Right cardiac atrium (tissue), 5 donors: Measurements from ENCODE around the gene TADA2A. TPM values are rescaled to one million over a fixed set of nuclear protein-coding genes. Genes with fewer than 3 reads are reported as not detected.
"Not testable (repeated sequence)": the region's sequence is repeated elsewhere in the genome, so short reads cannot be mapped to it uniquely, and the experiment has no call there.

ENCODE experiments used
- ATAC-seq, 2 donors: fragments of 200-7000 bp; cut with Tn5 transposase; one replicate each; pipeline versions ENCODE4 v1.8.0 to v1.9.1; 2020; ENCODE audit warnings: moderate library complexity in 2 of 2, mild to moderate bottlenecking in 1 of 2
- DNase-seq, 3 donors: peaks; one replicate each; pipeline ENCODE4 v3.0.0-alpha.2; 2020
- H3K27ac ChIP-seq: one replicate; pipeline ENCODE4 v1.5.1; 2013; ENCODE audit warnings: mild to moderate bottlenecking, low read length, control low read depth, moderate library complexity
- H3K27me3 ChIP-seq: one replicate; pipeline ENCODE4 v1.6.1; 2013; ENCODE audit not compliant: control insufficient read depth, insufficient read depth
- H3K4me1 ChIP-seq: one replicate; pipeline ENCODE4 v1.6.1; 2013; ENCODE audit warnings: low read length; ENCODE audit not compliant: control insufficient read depth, insufficient read depth
- H3K4me3 ChIP-seq: one replicate; pipeline ENCODE4 v1.5.1; 2013; ENCODE audit warnings: low read length, control low read depth
- H3K9me3 ChIP-seq: one replicate; pipeline ENCODE4 v1.6.1; 2013; ENCODE audit warnings: low read length; ENCODE audit not compliant: control insufficient read depth
- WGBS: extraction: QIAGEN DNeasy Blood & Tissue Kit; methylation state at CpG from one replicate; pipeline ENCODE4 v1.1.7; 2013; 5-methylcytosine and 5-hydroxymethylcytosine counted together
- intact Hi-C, 4 donors: fragments of 100-400 bp; cut with DNase I; formaldehyde crosslinking; loops; one replicate each; pipeline versions ENCODE4 v1.11.0 to v1.14.0; 2022 to 2023
- polyA plus RNA-seq: library from polyadenylated mRNA; stranded (reverse); fragments of 200-250 nt; gene quantifications from one replicate; pipeline ENCODE4 v1.2.3, GENCODE V29; 2013
- total RNA-seq, 4 donors: library from RNA; stranded (reverse); fragmentation: NEBNext Ultra II Directional; extraction: Animal tissue kit (Norgen Biotek cat#: 25700); gene quantifications; one replicate each; pipeline ENCODE4 v1.2.1, GENCODE V29; 2021
- donor health status: healthy with polysubstance abuse.
- donor health status: DM: no; HTN: yes; CAD: no.
- donor health status: DM: no; HTN: no; CAD: no.
- donor health status: DM: no; HTN: yes; CAD: no; lungs with severe emphysema.
- donor health status: DM: yes; HTN: yes; CAD: no.

TADA2A gene
- total and polyA plus RNA-seq, 5 donors, result 6.2 to 18.0 (median 14.1) TPM

- Histone ChIP-seq H3K4me1 (peaks cover 2% of the 10 kb centered on the region), H3K27me3 (no peaks in the 10 kb centered on the region), H3K9me3 (no peaks in the 10 kb centered on the region), H3K4me3 (no peak overlapping the region), H3K27ac (no peak overlapping the region)
- ATAC-seq (no peak), DNase-seq (no peak)
- intact Hi-C loops, result no loop called here
- WGBS, result 93% methylated on average over 2 of the region's 2 CpGs
These were observed 86.8 kb downstream of the TADA2A start for GRCh38 chr17:37493249-37494027.

GRCh38 chr17:37494401-37494831 is 87.7 kb downstream of the TADA2A start:
- intact Hi-C loops, result no loop called here
- Histone ChIP-seq H3K4me3 (no peak overlapping the region), H3K27ac (no peak overlapping the region), H3K4me1 (peaks cover 2% of the 10 kb centered on the region), H3K27me3 (no peaks in the 10 kb centered on the region), H3K9me3 (no peaks in the 10 kb centered on the region)
- DNase-seq, result no peak
- no peak for ATAC-seq
- 77% methylated on average over 3 of the region's 3 CpGs for WGBS

GRCh38 chr17:37494971-37495370 is 88.3 kb downstream of the TADA2A start:
- ATAC-seq (no peak), DNase-seq (no peak)
- Histone ChIP-seq H3K4me3 (no peak overlapping the region), H3K27me3 (no peaks in the 10 kb centered on the region), H3K4me1 (peaks cover 2% of the 10 kb centered on the region), H3K9me3 (no peaks in the 10 kb centered on the region), H3K27ac (no peak overlapping the region)
- WGBS, result 73% methylated on average over 8 of the region's 8 CpGs
- intact Hi-C loops, result no loop called here

- Histone ChIP-seq H3K4me1 (no peaks in the 10 kb centered on the region), H3K27ac (no peak overlapping the region), H3K27me3 (no peaks in the 10 kb centered on the region), H3K4me3 (no peak overlapping the region), H3K9me3 (no peaks in the 10 kb centered on the region)
- no peak for ATAC-seq
- intact Hi-C loops, result no loop called here
- no peak for DNase-seq
These were observed 93.7 kb downstream of the TADA2A start for GRCh38 chr17:37500378-37500777.

- Histone ChIP-seq H3K27ac (no peak overlapping the region), H3K9me3 (no peaks in the 10 kb centered on the region), H3K4me1 (no peaks in the 10 kb centered on the region), H3K4me3 (no peak overlapping the region), H3K27me3 (no peaks in the 10 kb centered on the region)
- DNase-seq, result no peak
- 88% methylated on average over 10 of the region's 10 CpGs for WGBS
- intact Hi-C loops, result no loop called here
- no peak for ATAC-seq
These were observed 95.6 kb downstream of the TADA2A start for GRCh38 chr17:37502009-37502936.

GRCh38 chr17:37503148-37503547 is 96.5 kb downstream of the TADA2A start:
- Histone ChIP-seq H3K4me1 (no peaks in the 10 kb centered on the region), H3K4me3 (no peak overlapping the region), H3K27ac (no peak overlapping the region), H3K27me3 (no peaks in the 10 kb centered on the region), H3K9me3 (no peaks in the 10 kb centered on the region)
- WGBS, result 94% methylated on average over 6 of the region's 6 CpGs
- intact Hi-C loops, result no loop called here
- no peak for DNase-seq
- ATAC-seq, result no peak

- DNase-seq, result no peak
- Histone ChIP-seq H3K4me1 (no peaks in the 10 kb centered on the region), H3K4me3 (no peak overlapping the region), H3K27ac (no peak overlapping the region), H3K9me3 (no peaks in the 10 kb centered on the region), H3K27me3 (no peaks in the 10 kb centered on the region)
- intact Hi-C loops, result no loop called here
- ATAC-seq, result no peak
- WGBS, result 90% methylated on average over 3 of the region's 3 CpGs
These were observed 98.6 kb downstream of the TADA2A start for GRCh38 chr17:37505333-37505732.

GRCh38 chr17:37506678-37507077 is 100.0 kb downstream of the TADA2A start:
- ATAC-seq, result peak; percentile 48 to 54
- Histone ChIP-seq H3K27me3 (no peaks in the 10 kb centered on the region), H3K4me1 (no peaks in the 10 kb centered on the region), H3K4me3 (no peak overlapping the region), H3K9me3 (no peaks in the 10 kb centered on the region), H3K27ac (no peak overlapping the region)
- 54% methylated on average over 10 of the region's 10 CpGs for WGBS
- no peak for DNase-seq
- intact Hi-C loops, result no loop called here

GRCh38 chr17:37507111-37507510 is 100.4 kb downstream of the TADA2A start:
- H3K4me3 ChIP-seq, result no peak overlapping the region
- no peak overlapping the region for H3K27ac ChIP-seq
- H3K4me1 ChIP-seq, result no peaks in the 10 kb centered on the region
- no peaks in the 10 kb centered on the region for H3K9me3 ChIP-seq
- 76% methylated on average over 9 of the region's 9 CpGs for WGBS
- H3K27me3 ChIP-seq, result no peaks in the 10 kb centered on the region
- no peak for DNase-seq
- intact Hi-C loops, result no loop called here
- peak in 1 of 2 donors; percentile 57 for ATAC-seq

- DNase-seq (no peak), ATAC-seq (no peak)
- Histone ChIP-seq H3K9me3 (no peaks in the 10 kb centered on the region), H3K27me3 (no peaks in the 10 kb centered on the region), H3K4me1 (no peaks in the 10 kb centered on the region), H3K4me3 (no peak overlapping the region), H3K27ac (no peak overlapping the region)
- intact Hi-C loops, result no loop called here
- WGBS, result 91% methylated on average over 17 of the region's 17 CpGs
These were observed 103.4 kb downstream of the TADA2A start for GRCh38 chr17:37510056-37510455.

- H3K4me3 ChIP-seq, DNase-seq, H3K4me1 ChIP-seq, ATAC-seq, H3K9me3 ChIP-seq, H3K27me3 ChIP-seq, H3K27ac ChIP-seq, intact Hi-C loops: not testable (repeated sequence)
- WGBS, result 97% methylated on average over 1 of the region's 1 CpG
These were observed 105.0 kb downstream of the TADA2A start for GRCh38 chr17:37511642-37512041.
